SK-N-MC (cell line): ENCODE measurements around the gene WDR76.

Experiments used
- EZH2 ChIP-seq: fragments of 200-600 bp; sonication (generic); IDR thresholded peaks from one replicate; pipeline ENCODE4 v1.6.1; 2017; ENCODE audit warnings: antibody characterized with exemption
- POLR2AphosphoS5 ChIP-seq: IDR thresholded peaks from 2 replicates; pipeline ENCODE4 v1.6.1; 2012; ENCODE audit warnings: mild to moderate bottlenecking, low read depth, low read length, borderline replicate concordance

GRCh38 chr15:43887901-43888300 lies 61.1 kb downstream of the WDR76 start:
- TF ChIP-seq POLR2AphosphoS5 (no peak), EZH2 (no peak)
